ENCODE data around the gene NFKBIE.

DNA sequence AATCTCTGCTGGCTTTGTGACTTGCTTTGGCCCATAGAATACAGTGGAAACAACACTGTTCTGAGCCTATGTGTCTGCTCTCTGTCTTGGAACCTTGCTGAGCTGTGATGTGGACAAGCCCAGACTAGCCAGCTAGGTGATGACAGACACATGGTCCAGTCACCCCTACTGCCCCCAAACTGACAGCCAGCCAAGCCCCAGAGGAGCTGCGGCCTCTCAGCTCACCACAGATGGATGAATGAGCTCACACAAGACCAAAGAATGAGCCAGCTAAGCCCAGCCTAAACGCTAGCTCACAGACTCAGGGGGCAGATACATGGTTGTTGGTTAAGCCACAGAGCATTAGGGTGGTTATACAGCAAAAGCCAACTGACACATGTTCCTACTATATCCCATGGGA lies 43.7 kb upstream of the NFKBIE start:
- TF ChIP-seq, protein P1, sequence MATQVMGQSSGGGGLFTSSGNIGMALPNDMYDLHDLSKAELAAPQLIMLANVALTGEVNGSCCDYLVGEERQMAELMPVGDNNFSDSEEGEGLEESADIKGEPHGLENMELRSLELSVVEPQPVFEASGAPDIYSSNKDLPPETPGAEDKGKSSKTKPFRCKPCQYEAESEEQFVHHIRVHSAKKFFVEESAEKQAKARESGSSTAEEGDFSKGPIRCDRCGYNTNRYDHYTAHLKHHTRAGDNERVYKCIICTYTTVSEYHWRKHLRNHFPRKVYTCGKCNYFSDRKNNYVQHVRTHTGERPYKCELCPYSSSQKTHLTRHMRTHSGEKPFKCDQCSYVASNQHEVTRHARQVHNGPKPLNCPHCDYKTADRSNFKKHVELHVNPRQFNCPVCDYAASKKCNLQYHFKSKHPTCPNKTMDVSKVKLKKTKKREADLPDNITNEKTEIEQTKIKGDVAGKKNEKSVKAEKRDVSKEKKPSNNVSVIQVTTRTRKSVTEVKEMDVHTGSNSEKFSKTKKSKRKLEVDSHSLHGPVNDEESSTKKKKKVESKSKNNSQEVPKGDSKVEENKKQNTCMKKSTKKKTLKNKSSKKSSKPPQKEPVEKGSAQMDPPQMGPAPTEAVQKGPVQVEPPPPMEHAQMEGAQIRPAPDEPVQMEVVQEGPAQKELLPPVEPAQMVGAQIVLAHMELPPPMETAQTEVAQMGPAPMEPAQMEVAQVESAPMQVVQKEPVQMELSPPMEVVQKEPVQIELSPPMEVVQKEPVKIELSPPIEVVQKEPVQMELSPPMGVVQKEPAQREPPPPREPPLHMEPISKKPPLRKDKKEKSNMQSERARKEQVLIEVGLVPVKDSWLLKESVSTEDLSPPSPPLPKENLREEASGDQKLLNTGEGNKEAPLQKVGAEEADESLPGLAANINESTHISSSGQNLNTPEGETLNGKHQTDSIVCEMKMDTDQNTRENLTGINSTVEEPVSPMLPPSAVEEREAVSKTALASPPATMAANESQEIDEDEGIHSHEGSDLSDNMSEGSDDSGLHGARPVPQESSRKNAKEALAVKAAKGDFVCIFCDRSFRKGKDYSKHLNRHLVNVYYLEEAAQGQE (IDR thresholded peaks at IDR 0.05; ENCODE audit: unreplicated experiment), result no peak
- no peak for TF ChIP-seq CTCF (conservative IDR thresholded peaks at IDR 0.05; ENCODE audit: low read depth in 2 of 2)
- TF ChIP-seq EZH2phosphoT487 (IDR thresholded peaks at IDR 0.05; ENCODE audit: unreplicated experiment), result no peak
- TF ChIP-seq POLR2AphosphoS5 (IDR thresholded peaks at IDR 0.05; ENCODE audit: low read depth), result no peak
- TF ChIP-seq EZH2 (IDR thresholded peaks at IDR 0.05; ENCODE audit: low read depth, unreplicated experiment), result no peak
- TF ChIP-seq CREB1 (CRISPR knock-in tag; IDR thresholded peaks at IDR 0.05; ENCODE audit: low read depth), result no peak
- no peak for TF ChIP-seq ZNF114 (CRISPR knock-in tag; IDR thresholded peaks at IDR 0.05)
- TF ChIP-seq ZNF331 (CRISPR knock-in tag; IDR thresholded peaks at IDR 0.05; ENCODE audit: low read depth), result no peak
- no peak for TF ChIP-seq STAT1 (IDR thresholded peaks at IDR 0.05; ENCODE audit: unreplicated experiment)
- TF ChIP-seq ETS1 (IDR thresholded peaks at IDR 0.05), result no peak
- no peak for TF ChIP-seq JUNB (IDR thresholded peaks at IDR 0.05; ENCODE audit: unreplicated experiment)
- no peak for TF ChIP-seq ZNF462 (CRISPR knock-in tag; IDR thresholded peaks at IDR 0.05)
- no peak for TF ChIP-seq NANOG (IDR thresholded peaks at IDR 0.05; ENCODE audit: borderline replicate concordance)

All from GM23338 (cell line).